ENCODE data around the gene NBEA. TPM values are rescaled to one million over a fixed set of nuclear protein-coding genes. Genes with fewer than 3 reads are reported as not detected.

NBEA gene
- total and polyA plus RNA-seq, 12 donors, result 3.1 to 19.7 (median 14.2) TPM

GRCh38 chr13:35472323-35472881 is 530.3 kb downstream of the NBEA start:
- WGBS, 4 donors, result 76 to 87% (median 80%) methylated on average over 7 of the region's 7 CpGs
- no peak overlapping the region for H3K4me3 ChIP-seq
- H3K27ac ChIP-seq, result peak overlapping the region in 1 of 5 donors; percentile 62
- no peaks in the 10 kb centered on the region for H3K9me3 ChIP-seq (replicated peaks in 1 of 3)
- no peak for DNase-seq
- no peak for TF ChIP-seq CTCF (IDR thresholded peaks at IDR 0.05)
- no peak for TF ChIP-seq POLR2A (IDR thresholded peaks at IDR 0.05)
- H3K4me1 ChIP-seq (replicated peaks in 1 of 2), result no peaks in the 10 kb centered on the region
- no peaks in the 10 kb centered on the region for H3K27me3 ChIP-seq
- H3K36me3 ChIP-seq (replicated peaks in 1 of 2), result no peaks in the 10 kb centered on the region
- intact Hi-C loops (cut with DNase I), result no loop called here

GRCh38 chr13:35473206-35473775 is 531.2 kb downstream of the NBEA start:
- no peak overlapping the region for H3K4me3 ChIP-seq
- no peaks in the 10 kb centered on the region for H3K9me3 ChIP-seq (replicated peaks in 1 of 3)
- H3K4me1 ChIP-seq (replicated peaks in 1 of 2), result no peaks in the 10 kb centered on the region
- H3K27ac ChIP-seq, result no peak overlapping the region
- no peak for DNase-seq
- H3K27me3 ChIP-seq, result no peaks in the 10 kb centered on the region
- H3K36me3 ChIP-seq (replicated peaks in 1 of 2), result no peaks in the 10 kb centered on the region
- no peak for TF ChIP-seq CTCF (IDR thresholded peaks at IDR 0.05)
- TF ChIP-seq POLR2A (IDR thresholded peaks at IDR 0.05), result no peak
- intact Hi-C loops (cut with DNase I), result no loop called here

- WGBS, 4 donors, result 76 to 89% (median 85%) methylated on average over 2 of the region's 2 CpGs
- intact Hi-C loops (cut with DNase I), result no loop called here
- no peaks in the 10 kb centered on the region for H3K9me3 ChIP-seq (replicated peaks in 1 of 3)
- H3K4me3 ChIP-seq, result no peak overlapping the region
- H3K4me1 ChIP-seq (replicated peaks in 1 of 2), result no peaks in the 10 kb centered on the region
- no peaks in the 10 kb centered on the region for H3K36me3 ChIP-seq (replicated peaks in 1 of 2)
- no peak for DNase-seq
- H3K27ac ChIP-seq, result peak overlapping the region in 1 of 5 donors; percentile 24
- TF ChIP-seq POLR2A (IDR thresholded peaks at IDR 0.05) (no peak), CTCF (IDR thresholded peaks at IDR 0.05) (no peak)
- no peaks in the 10 kb centered on the region for H3K27me3 ChIP-seq
These were observed 531.7 kb downstream of the NBEA start for GRCh38 chr13:35473802-35474201.

GRCh38 chr13:35474496-35475211 is 532.6 kb downstream of the NBEA start:
- peak overlapping the region in 2 of 5 donors; percentile 56 to 63 for H3K27ac ChIP-seq
- intact Hi-C loops (cut with DNase I), result no loop called here
- 41 to 53% (median 47%) methylated on average over 17 of the region's 17 CpGs for WGBS, 4 donors

More at GRCh38 chr13:35474496-35475211, 532.6 kb downstream of the NBEA start:
- Histone ChIP-seq H3K9me3 (replicated peaks in 1 of 3) (no peaks in the 10 kb centered on the region), H3K4me1 (replicated peaks in 1 of 2) (no peaks in the 10 kb centered on the region), H3K36me3 (replicated peaks in 1 of 2) (no peaks in the 10 kb centered on the region), H3K4me3 (peak overlapping the region in 2 of 4 donors; percentile 14 to 47), H3K27me3 (no peaks in the 10 kb centered on the region)
- peak in 1 of 7 donors; percentile 33 for DNase-seq
- no peak for TF ChIP-seq POLR2A (IDR thresholded peaks at IDR 0.05)
- TF ChIP-seq CTCF (IDR thresholded peaks at IDR 0.05), result no peak
